Thoracic aorta (tissue), 2 donors: ENCODE measurements around the gene ENO2. TPM values are rescaled to one million over a fixed set of nuclear protein-coding genes. Genes with fewer than 3 reads are reported as not detected.

ENCODE experiments used
- ATAC-seq: fragments of 150-250 bp; one replicate; pipeline ENCODE4 v1.8.0; 2017; ENCODE audit warnings: low read depth; ENCODE audit not compliant: insufficient number of reproducible peaks, low FRiP score
- DNase-seq: peaks from one replicate; pipeline ENCODE4 v3.0.0-alpha.2; 2020; ENCODE audit warnings: low spot score
- H3K27ac ChIP-seq, 2 donors: fragments of 200-600 bp; sonication (generic); 1 replicate in 1 of 2; 2 replicates in 1 of 2; pipeline ENCODE4 v1.5.1; 2016; ENCODE audit warnings: mild to moderate bottlenecking in 2 of 2, moderate library complexity in 2 of 2
- H3K27me3 ChIP-seq: fragments of 200-600 bp; sonication (generic); replicated peaks from 2 replicates; pipeline ENCODE4 v1.6.0; 2016; ENCODE audit warnings: mild to moderate bottlenecking; ENCODE audit not compliant: insufficient read depth
- H3K36me3 ChIP-seq: fragments of 200-600 bp; sonication (generic); one replicate; pipeline ENCODE4 v1.5.1; 2016
- H3K4me1 ChIP-seq, 2 donors: fragments of 200-600 bp; sonication (generic); 1 replicate in 1 of 2; 2 replicates in 1 of 2; pipeline versions ENCODE4 v1.5.1 to v1.6.0; 2016; ENCODE audit warnings: low read depth in 2 of 2, mild to moderate bottlenecking in 1 of 2; ENCODE audit not compliant: control insufficient read depth in 1 of 2
- H3K4me3 ChIP-seq: fragments of 200-600 bp; sonication (generic); 2 replicates; pipeline ENCODE4 v1.5.1; 2016; ENCODE audit warnings: mild to moderate bottlenecking
- H3K9me3 ChIP-seq: fragments of 200-600 bp; sonication (generic); 2 replicates; pipeline ENCODE4 v1.5.1; 2016
- CTCF ChIP-seq: fragments of 200-600 bp; sonication (generic); IDR thresholded peaks from one replicate; pipeline ENCODE4 v1.5.1; 2019; ENCODE audit warnings: antibody characterized with exemption
- total RNA-seq, 2 donors: library from RNA; depleted of rRNA; stranded (reverse); fragments of >200 nt; gene quantifications; one replicate each; pipeline versions ENCODE4 v1.1.0 to v1.2.3, GENCODE V29; 2016

ENO2 gene
- total RNA-seq, 2 donors from 2014 or later, result 53.6 to 57.9 TPM

- Histone ChIP-seq H3K9me3 (no peaks in the 10 kb centered on the region), H3K4me3 (peak overlapping the region; percentile 25), H3K36me3 (peaks cover 17% of the 10 kb centered on the region), H3K27me3 (no peaks in the 10 kb centered on the region), H3K4me1 (peaks cover 6 to 10% of the 10 kb centered on the region in 2 donors), H3K27ac (peak overlapping the region; percentile 12 to 41)
- DNase-seq (no peak), ATAC-seq (no peak)
- TF ChIP-seq CTCF, result peak; percentile 23
Measured at GRCh38 chr12:6961695-6962284, 47.4 kb downstream of the ENO2 start.

- no peak for ATAC-seq
- Histone ChIP-seq H3K4me3 (no peak overlapping the region), H3K27ac (no peak overlapping the region), H3K9me3 (no peaks in the 10 kb centered on the region), H3K36me3 (peaks cover 23% of the 10 kb centered on the region), H3K27me3 (no peaks in the 10 kb centered on the region), H3K4me1 (peaks cover 6 to 10% of the 10 kb centered on the region in 2 donors)
- no peak for DNase-seq
- no peak for TF ChIP-seq CTCF
Measured at GRCh38 chr12:6962285-6963015, 48.1 kb downstream of the ENO2 start.

- Histone ChIP-seq H3K4me3 (no peak overlapping the region), H3K36me3 (peaks cover 29% of the 10 kb centered on the region), H3K9me3 (no peaks in the 10 kb centered on the region), H3K27me3 (no peaks in the 10 kb centered on the region), H3K4me1 (peaks cover 6 to 10% of the 10 kb centered on the region in 2 donors), H3K27ac (no peak overlapping the region)
- TF ChIP-seq CTCF, result no peak
- ATAC-seq, result no peak
- no peak for DNase-seq
Measured at GRCh38 chr12:6963016-6963731, 48.8 kb downstream of the ENO2 start.

GRCh38 chr12:6963791-6964413, 49.5 kb downstream of the ENO2 start:
- TF ChIP-seq CTCF, result no peak
- H3K9me3 ChIP-seq, result no peaks in the 10 kb centered on the region
- no peak overlapping the region for H3K4me3 ChIP-seq

GRCh38 chr12:6964605-6965025, 50.2 kb downstream of the ENO2 start:
- Histone ChIP-seq H3K4me3 (no peak overlapping the region), H3K4me1 (peaks cover 12 to 21% of the 10 kb centered on the region in 2 donors), H3K27ac (peak overlapping the region; percentile 55 to 59), H3K36me3 (peaks cover 37% of the 10 kb centered on the region), H3K9me3 (no peaks in the 10 kb centered on the region), H3K27me3 (no peaks in the 10 kb centered on the region)
- no peak for DNase-seq
- TF ChIP-seq CTCF, result no peak
- no peak for ATAC-seq

More at GRCh38 chr12:6963791-6964413, 49.5 kb downstream of the ENO2 start:
- Histone ChIP-seq H3K27ac (no peak overlapping the region), H3K4me1 (peaks cover 5 to 14% of the 10 kb centered on the region in 2 donors), H3K36me3 (peaks cover 36% of the 10 kb centered on the region), H3K27me3 (no peaks in the 10 kb centered on the region)
- DNase-seq (no peak), ATAC-seq (no peak)
